ENCODE data around the gene DRC3.

The DRC3 gene

DNA sequence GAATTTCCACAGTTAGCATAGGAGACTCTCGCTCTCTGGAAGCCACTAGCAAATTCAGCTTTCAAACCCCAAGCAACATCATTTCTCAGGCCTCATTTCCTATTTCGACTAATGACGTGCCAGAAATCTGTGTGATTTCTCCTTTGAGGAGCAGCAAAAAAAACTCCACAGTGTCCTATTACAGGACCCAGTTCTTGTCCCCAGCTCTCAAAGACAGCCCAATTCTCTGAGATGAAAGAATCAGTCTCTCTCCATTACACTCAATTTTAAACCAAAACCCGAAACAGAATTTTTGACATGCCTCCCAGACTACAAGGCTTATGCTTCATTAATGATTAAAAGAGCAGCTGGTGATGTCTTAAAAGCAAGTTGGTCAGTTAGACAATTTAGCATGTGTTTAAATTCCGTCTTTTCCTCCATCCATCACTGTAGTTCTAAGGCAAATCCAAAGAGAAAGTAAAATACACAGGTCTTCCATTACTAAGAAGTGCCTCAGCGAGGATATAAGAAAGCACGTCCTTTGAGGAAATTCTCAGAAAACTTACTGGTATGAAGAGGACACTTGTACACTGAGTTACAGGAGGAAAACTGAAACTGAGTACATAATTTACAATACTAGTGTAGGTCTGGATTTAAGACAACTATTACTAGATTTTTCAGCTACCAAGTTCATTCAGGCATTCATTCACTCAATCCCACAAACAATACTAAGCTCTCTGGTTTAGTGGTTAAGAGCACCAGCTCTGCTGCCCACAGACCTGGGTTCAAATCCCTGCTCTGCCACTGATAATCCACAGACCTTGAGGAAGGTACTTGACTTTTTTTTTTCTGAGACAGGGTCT, 12.9 kb upstream of the DRC3 start:
- in situ Hi-C loops (cut with HindIII; ENCODE audit: low pct_ligation_motif_present, low pct_unique_long_range_greater_than_20kb, low sequenced_read_pairs), result no loop called here
- DNase-seq, result peak; percentile 90

DNA sequence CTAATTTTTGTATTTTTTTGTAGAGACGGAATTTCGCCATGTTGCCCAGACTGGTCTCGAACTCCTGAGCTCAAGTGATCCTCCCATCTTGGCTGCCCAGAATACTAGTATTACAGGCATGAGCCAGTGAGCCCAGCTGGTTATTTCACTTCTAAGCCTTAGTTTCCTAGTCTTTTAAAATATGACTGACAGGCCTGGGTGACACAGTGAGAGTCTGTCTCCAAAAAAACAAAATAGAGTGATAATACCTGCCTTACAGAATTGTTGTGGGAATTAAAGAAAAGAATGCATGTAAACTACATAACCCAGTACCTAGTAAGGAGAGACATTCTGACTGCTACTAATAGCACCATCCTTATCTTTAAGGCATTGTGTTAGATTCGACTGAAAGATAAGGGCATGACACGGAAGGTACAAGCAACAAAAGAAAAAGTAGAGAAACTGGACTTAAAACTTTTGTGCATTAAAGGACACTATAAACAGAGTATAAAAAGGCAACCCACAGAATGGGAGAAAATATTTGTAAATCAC, 12.1 kb upstream of the DRC3 start:
- DNase-seq, result no peak
- in situ Hi-C loops (cut with HindIII; ENCODE audit: low pct_ligation_motif_present, low pct_unique_long_range_greater_than_20kb, low sequenced_read_pairs), result no loop called here

DNA sequence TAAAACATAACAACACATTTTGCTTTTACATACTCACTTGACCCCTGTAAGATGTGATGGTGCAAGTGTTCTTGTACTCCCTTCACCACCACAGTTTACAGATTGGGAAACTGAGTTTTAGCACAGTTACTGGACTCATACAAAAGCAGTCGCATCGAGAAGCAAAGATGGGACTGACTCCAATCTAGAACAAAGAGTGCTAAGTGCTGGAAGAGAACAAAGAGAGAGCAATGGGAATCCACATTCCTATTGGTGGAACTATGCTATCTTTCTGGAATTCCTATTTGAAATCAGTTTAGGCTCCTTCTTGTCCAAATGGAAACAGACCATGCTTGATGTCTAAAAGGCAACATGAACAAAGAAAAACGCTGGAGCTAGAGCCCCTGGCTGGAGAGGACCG, 9.6 kb upstream of the DRC3 start:
- in situ Hi-C loops (cut with HindIII; ENCODE audit: low pct_ligation_motif_present, low pct_unique_long_range_greater_than_20kb, low sequenced_read_pairs), result no loop called here
- no peak for DNase-seq

DNA sequence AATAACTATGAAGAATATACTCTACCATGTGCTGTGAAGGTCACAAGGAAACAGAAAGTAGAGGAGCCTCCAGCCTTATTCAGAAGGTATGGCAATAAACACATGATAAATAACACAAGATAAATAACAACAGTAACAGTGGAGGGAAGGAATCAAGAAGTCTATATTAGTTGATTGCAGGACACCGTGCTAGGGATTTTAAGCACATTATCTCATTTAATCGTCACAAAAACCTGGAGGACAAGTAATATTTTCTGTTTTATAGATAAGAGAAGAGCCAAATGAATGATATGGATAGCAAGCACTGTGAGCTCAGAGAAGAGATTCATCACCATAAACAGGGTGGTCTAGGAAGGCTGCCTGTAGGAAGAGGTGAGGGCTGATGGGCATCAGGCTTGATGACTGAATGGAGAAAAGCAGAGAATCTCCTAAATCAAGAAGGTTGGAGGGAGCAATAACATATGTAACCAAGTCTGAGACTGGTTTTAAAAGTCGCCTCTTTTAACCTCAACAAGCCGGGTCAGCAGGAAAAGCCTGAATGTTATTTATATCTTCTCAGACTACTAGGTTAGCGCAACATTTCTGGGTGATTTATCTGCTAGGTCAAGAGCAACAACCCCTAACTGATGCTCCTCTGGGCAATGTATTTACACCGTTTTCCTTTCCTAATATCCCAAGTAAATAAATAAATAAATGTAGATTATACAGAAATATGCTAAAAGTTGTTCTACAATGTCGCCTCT, 8.8 kb upstream of the DRC3 start:
- no peak for DNase-seq

DNA sequence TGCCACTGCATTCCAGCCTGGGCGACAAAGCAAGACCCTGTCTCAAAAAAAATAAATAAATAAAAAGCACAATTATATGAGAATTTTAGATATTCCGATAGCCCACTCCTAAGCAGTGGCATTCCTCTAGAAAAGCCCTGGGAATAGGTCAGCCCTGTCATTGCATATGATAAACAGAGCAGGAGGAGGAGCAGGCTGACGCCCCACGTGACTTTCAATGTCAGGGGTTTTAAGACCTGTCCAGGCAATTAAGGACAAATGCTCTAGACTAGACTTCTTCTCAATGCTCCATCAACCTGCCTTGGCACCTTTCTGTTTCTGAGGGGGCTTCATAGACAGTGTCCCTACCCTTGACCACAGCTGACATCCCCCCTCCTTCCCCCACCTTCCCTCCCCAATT, 8.0 kb upstream of the DRC3 start:
- in situ Hi-C loops (cut with HindIII; ENCODE audit: low pct_ligation_motif_present, low pct_unique_long_range_greater_than_20kb, low sequenced_read_pairs), result no loop called here
- DNase-seq, result no peak

More for the DNA sequence above, 8.8 kb upstream of the DRC3 start:
- in situ Hi-C loops (cut with HindIII; ENCODE audit: low pct_ligation_motif_present, low pct_unique_long_range_greater_than_20kb, low sequenced_read_pairs), result no loop called here

DNA sequence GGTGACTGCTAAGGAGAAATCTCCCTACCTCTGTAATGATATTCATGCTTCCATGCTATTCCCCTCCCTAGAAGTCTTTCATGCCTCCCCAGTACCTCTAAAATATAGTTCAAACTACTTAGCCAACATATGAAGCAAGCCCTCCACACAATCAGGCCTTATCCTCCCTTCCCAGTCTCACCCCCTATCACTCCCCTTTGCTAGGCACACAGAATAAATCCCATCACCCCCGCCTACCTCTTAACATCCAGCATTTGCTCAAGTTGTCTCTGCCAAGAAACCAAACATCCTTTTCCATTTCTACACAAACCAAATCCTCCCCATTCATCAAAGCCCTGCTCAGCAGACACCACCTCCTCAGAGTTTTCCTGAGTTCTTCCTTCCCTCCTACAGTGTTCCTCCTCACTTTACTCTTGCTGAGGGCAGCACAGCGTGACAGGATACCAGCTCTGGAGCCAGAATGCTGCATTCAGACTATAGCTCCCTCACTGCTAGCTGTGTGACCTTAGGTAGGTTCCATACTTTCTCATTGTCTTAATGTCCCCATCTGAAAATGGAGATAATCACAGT, 7.4 kb upstream of the DRC3 start:
- no peak for DNase-seq
- in situ Hi-C loops (cut with HindIII; ENCODE audit: low pct_ligation_motif_present, low pct_unique_long_range_greater_than_20kb, low sequenced_read_pairs), result no loop called here

DNA sequence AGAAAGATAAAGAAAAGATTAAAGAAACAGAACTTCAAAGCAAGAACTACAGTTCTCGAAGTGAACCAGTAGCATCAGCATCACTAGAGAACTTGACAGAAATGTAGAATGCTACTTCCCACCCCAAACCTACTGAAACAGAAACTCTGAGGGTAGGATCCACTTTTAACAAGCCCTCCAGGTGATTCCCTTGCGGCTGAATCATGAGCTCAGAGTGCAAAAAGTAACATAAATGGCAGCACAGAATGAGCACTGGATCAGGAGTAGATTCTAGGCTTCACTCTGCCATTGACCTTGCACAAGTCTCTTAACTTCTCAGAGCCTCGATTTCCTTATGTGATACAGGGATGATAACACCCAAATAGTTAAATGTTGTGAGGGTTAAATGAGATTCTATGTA, 6.3 kb upstream of the DRC3 start:
- DNase-seq, result no peak
- in situ Hi-C loops (cut with HindIII; ENCODE audit: low pct_ligation_motif_present, low pct_unique_long_range_greater_than_20kb, low sequenced_read_pairs), result no loop called here

DNA sequence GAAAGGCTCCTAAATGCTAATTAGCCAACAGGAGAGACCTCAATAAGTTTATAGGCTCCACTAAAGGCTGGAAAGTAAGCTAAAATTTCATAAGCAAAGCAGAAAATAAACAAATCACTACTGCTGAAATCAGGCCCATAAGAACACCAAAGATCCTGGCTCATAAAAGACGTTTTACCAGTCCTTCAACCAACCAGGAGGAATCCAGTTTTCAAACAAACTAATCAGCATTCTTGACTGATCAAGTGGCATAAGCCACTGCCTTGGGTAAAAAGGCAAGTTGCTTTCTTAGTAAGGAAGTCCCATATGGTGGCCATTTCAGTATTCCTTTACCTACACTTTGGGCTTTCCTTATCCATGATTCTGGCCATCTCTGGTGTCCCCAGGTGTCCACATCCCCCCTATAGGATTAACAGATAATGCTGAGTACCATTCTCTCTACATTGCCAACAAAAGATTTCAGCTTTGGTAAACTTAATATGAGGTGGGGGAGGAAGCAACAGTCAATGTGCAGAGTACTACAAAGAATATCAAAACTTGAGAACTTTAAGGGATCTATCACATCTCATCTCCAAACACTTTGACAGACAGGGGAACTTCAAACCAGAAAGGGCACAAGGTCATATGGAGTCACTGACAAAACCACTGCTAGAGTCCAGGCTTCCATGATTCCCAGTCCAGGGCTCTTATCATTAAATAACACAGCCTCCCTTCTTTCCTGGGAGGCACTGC, 1.8 kb upstream of the DRC3 start:
- no peak for DNase-seq
- in situ Hi-C loops (cut with HindIII; ENCODE audit: low pct_ligation_motif_present, low pct_unique_long_range_greater_than_20kb, low sequenced_read_pairs), result no loop called here

DNA sequence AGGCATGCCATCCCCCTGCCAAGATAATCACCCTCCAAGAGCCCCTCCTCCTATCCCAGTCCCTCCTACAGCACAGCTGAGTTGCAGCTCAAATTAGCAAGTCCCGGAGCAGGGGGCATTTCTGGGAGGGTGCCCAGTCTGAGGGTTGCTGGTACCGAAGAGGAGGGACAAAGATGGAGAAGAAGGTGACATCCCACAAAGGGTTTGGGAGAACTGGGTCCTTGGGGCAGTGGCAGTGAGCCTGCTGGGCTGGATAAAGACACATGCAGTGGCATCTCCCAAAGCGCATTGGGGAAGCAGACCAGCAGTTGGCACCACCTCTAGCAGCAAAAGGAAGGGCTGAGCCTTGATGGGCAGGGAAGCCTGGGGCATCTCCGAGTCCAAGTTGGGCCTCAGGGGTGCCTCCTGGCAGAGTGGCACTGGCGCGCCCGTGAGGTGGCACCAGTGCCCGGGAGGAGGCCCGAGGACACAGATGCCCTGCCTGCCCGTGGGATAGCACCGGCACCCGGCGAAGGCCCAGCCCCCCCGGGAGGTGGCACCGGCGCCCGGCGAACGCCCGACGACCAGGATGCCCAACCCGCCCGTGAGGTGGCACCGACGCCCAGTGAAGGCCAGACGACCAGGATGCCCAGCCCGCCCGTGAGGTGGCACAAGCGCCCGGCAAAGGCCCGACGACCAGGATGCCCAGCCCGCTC, 1.1 kb upstream of the DRC3 start:
- DNase-seq, result peak; percentile 37
- in situ Hi-C loops (cut with HindIII; ENCODE audit: low pct_ligation_motif_present, low pct_unique_long_range_greater_than_20kb, low sequenced_read_pairs), result no loop called here

DNA sequence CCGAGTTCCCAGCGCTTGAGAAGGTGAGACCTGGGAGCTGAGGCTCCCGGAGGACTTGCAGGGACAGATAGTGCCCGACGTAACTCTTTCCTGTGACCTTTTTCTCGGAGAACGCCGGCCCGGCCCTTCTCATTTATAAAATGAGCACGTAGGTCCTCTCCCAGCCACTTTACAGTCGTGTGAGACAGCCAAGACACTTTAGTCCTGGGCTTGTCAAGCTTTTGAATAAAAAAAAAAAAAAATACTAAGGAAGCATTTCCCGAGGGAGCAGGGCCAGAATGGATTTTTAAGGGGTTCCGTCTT, 241 bp downstream of the DRC3 start:
- no peak for DNase-seq
- in situ Hi-C loops (cut with HindIII; ENCODE audit: low pct_ligation_motif_present, low pct_unique_long_range_greater_than_20kb, low sequenced_read_pairs), result no loop called here

DNA sequence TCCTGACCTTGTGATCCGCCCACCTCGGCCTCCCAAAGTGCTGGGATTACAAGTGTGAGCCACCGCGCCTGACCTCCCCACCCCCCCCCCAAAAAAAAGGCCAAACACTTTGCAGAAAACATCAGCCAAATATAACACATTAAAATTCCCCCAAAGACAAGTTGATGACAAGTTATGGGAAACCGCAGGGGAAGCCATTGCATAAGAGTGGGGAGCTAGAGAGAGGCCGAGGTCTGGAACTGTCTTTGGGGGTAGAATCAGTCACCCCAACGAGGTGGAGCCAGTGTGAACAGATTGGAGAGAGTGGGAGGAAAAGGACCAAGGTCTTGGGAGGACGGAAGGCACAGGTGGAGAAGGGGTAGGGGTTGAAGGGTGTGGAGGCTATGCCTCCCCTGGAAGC, 2.8 kb downstream of the DRC3 start:
- in situ Hi-C loops (cut with HindIII; ENCODE audit: low pct_ligation_motif_present, low pct_unique_long_range_greater_than_20kb, low sequenced_read_pairs), result no loop called here
- no peak for DNase-seq

DNA sequence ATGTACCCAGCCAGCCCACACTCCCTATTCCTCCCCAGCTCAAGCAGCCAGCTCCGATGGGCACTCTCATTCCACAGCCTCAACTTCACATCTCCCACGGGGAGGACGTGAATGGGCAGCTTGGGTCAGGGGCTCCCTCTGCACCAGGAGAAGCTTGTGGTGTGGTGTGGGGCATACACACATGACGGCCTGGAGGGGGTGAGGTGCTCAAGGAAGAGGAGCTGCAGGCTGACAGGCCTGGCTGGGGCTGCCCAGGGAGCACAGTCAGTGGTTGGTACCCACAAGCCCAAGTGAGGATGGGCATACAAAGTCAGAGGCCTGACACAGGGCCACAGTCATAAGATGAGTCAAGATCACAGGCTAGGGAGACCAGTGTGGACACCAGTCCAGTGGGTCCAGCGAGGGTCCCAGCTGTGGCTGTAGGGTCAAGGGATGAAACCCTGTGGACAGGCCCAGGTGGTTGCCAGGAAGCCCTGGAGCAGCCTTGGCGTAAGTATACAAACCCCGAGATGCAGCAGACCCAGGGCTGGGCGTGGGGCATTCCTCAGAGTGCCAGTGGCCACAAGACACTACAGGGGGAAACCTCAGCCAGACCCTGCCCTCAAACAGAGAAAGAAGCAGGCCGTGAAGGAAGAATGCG, 4.4 kb downstream of the DRC3 start:
- in situ Hi-C loops (cut with HindIII; ENCODE audit: low pct_ligation_motif_present, low pct_unique_long_range_greater_than_20kb, low sequenced_read_pairs), result no loop called here
- no peak for DNase-seq

DNA sequence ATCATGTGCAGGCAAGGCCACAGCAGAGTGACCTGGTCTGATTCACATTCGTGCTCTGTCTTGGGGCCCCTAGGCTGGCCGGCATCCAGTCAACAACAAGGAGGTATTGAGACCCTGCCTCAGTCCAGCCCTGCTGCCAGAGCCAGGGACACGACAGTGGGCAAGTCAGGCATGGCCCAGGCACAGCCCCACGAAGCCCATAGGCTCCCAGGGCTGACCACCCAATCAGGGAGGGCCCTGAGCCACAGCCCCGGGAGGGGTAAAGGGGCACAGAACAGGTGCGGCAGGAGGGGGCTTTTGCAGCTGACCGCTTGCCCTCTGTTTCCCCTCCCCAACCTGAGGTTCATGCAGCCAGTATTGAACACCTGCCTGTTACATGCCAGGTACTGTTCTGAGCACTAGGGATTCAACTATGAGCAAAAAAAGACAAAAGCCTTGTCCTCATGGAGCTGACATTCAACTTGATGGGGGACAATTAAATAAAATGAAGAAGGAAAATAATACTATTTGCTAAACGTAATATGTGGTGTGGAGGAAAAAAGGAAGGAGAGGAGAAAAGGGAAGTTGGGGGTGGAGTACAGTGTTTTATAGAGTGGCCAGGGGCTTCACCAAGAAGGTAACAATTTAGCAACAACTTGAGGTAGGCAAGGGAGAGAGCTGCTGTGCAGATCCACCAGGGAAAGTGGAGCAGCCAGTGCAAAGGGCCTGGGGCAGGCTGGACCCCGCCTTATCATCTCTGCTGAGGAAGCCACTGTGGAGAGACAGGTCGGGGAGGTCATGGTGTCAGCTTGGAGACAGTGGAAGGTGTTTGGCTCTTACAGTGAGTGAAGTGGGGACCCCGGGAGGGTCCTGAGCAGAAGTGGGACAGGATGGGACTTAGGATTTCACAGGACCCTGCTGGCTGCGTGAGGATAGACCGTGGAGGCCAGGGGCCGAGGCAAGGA, 6.1 kb downstream of the DRC3 start:
- in situ Hi-C loops (cut with HindIII; ENCODE audit: low pct_ligation_motif_present, low pct_unique_long_range_greater_than_20kb, low sequenced_read_pairs), result no loop called here
- DNase-seq, result no peak

DNA sequence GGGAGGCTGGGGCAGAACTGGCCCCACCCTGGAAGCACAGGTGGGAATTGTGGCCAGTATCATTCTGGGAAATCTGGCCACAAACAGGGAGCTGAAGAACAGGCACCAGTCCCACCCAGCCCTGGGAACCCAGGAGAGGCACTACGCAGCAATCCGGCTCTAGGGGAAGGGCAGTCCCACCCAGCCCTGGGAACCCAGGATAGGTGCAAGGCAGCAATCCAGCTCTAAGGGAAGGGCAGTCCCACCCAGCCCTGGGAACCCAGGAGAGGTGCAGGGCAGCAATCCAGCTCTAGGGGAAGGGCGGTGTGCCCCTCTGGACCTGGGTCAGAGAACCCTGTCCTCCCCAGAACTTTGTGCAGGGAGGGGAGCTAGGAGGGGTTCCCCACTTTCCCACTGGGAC, 7.1 kb downstream of the DRC3 start:
- in situ Hi-C loops (cut with HindIII; ENCODE audit: low pct_ligation_motif_present, low pct_unique_long_range_greater_than_20kb, low sequenced_read_pairs), result no loop called here
- no peak for DNase-seq

DNA sequence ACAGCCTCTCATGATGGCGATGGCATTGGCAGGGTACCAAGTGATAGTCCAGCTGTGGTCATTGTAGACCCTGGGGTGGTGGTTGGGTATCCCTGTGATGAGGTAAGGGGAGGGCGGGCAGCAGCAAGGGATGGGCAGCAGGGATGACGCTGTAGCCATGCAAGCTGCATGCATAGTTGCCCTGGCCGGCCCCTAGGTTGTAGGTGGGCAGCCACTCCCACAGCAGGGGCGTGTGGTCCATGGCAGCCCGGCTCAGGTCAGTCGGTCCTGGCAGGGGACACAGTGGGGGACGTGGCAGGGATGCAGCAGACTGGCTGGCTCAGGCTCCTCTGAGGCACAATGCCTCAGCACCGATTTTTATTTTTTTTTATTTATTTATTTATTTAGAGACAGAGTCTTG, 8.7 kb downstream of the DRC3 start:
- in situ Hi-C loops (cut with HindIII; ENCODE audit: low pct_ligation_motif_present, low pct_unique_long_range_greater_than_20kb, low sequenced_read_pairs), result no loop called here
- DNase-seq, result no peak

DNA sequence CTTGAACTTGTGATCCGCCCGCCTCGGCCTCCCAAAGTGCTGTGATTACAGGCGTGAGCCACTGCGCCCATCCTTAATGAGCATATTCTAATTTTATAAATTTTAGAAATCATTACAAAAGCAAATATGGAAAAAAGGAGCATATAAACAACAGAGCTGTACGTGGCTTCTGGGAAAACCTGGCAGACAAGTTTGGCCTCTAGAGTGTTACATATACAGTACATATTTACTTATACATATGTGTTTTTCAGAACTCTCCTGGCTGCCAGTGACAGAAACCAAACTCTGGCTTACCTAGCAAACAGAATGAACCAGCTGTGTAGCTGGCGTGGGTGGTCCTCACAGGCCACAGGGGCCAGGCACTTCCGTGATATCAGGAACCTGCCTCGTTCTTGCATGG, 10.1 kb downstream of the DRC3 start:
- DNase-seq, result no peak
- in situ Hi-C loops (cut with HindIII; ENCODE audit: low pct_ligation_motif_present, low pct_unique_long_range_greater_than_20kb, low sequenced_read_pairs), result no loop called here

DNA sequence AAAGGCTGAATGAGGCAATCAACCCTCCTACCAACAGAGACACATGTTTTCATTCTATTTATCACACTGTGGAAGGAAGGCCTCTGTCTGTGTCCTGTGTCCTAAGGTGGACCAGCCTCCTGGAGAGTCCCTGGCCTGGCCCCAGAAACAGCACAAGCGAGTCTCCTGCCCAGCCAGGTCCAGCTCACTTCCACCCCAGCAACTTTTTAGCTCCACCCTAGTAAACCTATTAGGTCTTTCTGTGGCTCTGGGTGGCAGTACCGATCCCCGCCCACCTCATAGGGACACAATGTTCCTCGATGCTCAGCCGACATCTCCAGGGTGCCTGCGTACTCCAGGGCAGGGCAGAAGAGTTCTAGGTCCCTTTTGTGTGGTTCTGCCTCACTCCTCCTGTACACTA, 10.7 kb downstream of the DRC3 start:
- in situ Hi-C loops (cut with HindIII; ENCODE audit: low pct_ligation_motif_present, low pct_unique_long_range_greater_than_20kb, low sequenced_read_pairs), result no loop called here
- DNase-seq, result no peak

All from ACHN (cell line).